ENCODE data around the gene BANF2.
"Not testable (repeated sequence)": the region's sequence is repeated elsewhere in the genome, so short reads cannot be mapped to it uniquely, and the experiment has no call there.

BANF2 gene

DNA sequence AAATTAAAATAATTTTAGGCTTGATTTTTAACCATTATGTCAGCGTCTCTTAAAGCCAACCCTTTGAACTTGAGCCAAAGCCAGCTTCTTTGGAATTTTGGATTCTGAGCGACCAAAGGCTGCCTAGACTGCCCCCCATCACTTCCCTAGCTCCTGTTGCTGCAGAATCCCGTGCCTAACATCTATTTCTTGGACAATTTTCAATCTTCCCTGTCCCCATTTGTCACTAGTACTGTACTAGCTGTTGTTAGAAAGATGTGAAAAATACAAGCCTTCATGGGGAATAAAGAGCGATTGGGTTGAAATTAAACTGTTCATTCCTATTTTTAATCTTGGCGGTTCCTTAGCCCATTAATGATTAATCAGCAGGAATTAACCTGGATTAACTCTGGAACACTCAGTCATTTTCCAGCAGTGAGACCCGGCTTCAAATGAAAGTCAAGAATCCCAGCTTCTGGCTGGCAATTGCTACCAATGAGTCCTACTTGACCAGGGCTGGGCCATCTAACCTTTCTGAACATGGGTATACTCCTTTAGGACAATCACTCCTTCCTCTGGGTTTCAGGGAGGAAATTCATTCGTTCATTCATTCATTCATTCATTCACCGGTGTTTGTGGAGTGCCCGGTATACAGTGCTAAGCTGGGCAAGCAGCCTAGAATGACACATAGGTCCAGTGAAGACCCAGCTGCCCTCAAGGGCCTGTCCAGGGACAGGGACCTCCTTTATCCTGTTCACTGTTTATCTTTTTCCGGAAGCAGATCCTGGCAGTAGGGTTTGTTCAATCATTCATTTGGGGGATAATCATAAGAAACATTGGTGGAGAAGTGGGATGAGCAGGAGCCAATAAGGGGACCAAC lies 16.3 kb upstream of the BANF2 start:
- no peak for DNase-seq

DNA sequence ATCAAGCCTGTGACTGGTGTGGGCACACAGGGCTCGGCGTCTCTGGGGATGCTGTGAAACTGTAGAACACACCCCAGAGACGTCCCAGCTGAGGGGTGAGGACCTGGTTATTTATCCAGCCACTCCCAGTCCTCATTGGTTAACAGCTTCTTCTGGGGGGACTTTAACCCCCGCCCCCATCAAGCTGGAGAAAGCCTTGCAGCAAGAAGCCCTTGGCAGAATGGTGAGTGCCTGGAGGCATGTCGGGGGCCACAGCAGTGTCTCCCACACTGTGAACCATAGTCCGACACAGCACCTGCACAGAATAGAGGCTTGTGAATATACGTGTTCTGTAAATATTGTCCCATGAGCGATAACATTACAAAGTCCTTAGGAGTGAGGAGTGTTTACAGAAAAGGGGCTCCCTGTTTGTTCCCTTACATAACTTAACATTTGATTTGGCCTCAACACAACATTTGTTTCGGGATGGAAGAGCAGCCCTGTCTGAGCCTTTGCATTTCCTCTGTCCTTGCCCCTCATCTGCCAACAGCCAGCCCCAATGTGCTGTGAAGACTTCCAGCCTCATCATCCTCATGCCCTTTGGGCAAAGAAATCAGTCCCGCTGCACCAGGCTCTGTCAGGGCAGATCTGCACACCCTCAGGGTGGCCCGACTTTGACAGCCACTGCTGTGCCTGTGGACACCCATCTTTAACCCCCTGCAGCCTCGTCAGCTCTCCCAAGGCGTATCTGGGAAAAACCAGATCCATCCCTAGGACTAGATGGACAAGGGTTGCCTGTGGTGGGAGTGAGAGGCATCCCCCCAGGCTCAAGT lies 15.5 kb upstream of the BANF2 start:
- DNase-seq: no peak

DNA sequence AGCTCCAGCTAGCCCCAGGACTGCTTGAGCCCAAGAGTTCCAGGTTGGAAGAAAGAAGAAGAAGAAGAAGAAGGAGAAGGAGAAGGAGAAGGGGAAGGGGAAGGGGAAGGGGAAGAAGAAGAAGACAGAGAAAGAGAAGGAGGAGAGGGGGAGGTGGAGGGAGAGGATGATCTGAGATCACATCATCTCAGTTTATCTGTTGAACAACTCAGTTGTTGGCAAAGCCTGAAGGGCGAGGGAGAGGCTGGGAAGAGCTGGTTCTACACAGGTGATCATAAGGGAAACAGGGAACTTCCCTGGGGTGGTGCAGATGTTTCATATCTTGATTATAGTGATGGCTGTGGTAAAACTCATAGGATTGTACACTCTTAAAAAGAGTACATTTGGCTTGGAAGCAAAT lies 14.6 kb upstream of the BANF2 start:
- DNase-seq: no peak

DNA sequence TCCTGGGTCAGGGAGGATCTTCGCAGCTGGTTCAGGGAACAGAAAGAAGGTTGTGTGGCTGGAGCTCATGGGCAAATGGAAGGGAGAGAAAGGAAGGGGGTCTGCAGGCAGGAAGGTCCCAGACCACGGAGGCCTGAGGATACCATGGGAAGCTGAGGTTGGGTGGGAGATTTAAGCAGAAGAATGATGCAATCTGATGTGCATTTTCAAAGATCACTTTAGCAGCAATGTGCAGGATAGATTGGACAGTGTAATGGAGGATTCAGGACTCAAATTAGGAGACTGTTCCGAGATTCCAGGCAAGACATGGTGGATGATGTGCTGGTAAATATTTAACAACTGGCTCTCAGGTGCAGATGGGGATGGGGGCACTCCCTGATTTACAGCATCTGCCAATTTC lies 12.0 kb upstream of the BANF2 start:
- DNase-seq: no peak

DNA sequence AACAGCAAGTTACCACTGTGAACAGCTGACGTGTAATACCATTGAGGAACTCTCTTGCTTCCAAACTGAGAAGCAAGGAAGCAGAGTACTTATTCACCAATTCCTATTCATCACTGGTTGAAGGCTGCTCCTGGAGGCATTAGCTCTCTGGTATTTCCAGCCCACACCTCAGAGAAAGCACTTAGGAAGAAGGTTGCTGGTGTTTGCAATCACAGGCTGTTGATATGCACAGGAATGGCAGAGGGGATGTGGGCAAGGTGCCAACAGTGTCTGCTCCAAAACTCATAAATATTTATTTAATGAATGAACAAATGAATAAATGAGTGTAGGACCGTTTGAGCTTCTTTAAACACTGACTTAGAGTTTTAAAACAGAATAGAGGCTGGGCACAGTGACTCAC lies 10.8 kb upstream of the BANF2 start:
- DNase-seq: no peak

DNA sequence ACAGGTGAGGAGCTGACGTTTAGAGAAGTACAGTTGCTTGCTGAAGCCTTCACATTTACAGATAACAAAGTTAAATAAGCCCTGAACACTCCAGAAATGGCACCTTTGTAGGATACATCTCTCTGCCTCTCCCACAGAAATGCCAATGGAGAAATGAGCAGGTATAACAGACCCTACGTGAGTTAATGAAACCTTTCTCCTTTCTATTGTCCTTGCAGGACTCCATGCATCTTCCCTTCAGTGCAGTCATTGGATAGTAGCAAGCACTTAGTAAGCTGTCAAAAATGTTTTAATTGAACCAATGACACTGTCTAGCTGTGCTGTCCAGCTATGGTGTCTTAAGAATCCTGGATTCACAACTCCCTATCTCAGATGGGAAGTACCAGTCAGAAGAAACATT lies 9.6 kb upstream of the BANF2 start:
- no peak for DNase-seq

DNA sequence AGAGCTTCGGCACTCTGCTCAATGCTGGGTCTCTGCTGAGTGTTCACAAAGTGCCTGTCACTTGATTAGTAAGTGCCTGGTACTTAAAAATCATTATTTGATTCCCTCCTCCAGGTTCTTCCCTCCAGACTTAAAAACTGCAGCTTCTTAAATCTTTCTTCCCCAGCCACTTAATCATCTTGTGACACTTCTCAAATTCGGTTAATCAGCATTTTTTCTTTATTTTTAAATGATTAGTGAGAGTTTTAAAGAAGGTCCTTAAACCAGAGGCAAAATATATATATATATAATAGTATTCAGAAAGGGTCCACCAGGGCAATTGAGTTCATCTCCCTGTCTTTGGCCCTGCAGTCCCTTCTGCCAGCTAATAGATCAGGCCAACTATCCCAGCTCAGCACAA lies 8.0 kb upstream of the BANF2 start:
- DNase-seq: no peak

DNA sequence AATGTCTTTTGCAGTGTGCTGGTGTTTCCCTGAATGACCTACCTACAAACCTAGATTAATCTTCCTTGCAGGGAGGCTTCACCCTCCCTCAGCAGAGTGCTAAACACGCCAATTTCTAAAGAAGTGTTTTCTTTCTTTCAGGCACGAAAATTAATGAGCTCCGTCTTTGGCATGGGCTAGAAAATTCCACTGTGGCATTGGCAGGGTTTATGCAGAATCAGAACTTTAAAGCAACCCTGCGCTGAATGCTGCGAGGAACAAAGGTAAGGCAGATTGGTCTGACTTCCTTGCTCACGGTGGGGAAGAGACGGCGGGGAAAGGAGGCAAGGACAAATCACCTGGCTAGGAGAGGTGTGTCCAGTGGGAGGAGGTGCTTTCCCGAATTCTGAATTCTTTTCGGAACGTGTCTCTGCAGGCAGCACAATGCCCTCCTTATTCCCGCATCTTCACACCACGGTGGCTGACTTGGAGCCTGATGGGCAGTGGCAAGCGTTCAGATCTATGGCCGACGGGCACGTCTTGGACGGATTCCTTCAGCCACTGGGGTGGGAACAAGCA lies 6.2 kb upstream of the BANF2 start:
- no peak for DNase-seq

DNA sequence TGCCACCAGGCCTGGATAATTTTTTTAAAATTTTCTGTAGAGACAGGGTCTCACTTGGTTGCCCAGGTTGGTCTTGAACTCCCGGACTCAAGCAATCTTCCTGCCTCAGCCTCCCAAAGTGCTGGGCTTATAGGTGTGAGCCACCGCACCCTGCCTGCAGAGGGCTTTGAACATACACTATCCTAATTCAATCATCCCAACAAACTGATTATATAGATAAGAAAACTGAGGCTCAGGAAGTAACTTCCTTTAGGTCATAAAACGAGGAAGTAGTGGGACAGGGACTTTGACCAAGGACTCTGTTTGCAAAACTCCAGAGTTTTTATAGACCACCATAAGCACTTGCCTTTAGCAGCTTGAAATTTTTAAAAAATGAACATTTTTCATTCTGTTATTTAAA lies 5.0 kb upstream of the BANF2 start:
- DNase-seq: no peak

DNA sequence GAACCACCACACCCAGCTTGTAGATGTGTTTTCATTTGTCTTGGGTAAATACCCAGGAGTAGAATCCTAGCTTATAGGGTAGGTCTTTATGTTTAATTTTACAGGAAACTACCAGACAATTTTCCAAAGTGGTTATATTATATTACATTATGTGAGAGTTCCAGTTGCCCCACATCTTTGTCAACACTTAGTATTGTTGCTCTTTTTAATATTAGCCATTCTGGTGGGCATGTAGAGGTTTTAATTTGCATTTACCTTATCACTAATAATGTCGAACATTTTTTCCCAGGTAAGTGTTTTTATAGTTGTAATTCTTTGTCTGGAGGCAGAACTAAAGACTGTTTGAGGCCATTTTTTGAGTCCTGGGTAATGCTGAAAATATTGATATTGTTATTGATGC lies 3.5 kb upstream of the BANF2 start:
- DNase-seq: no peak

DNA sequence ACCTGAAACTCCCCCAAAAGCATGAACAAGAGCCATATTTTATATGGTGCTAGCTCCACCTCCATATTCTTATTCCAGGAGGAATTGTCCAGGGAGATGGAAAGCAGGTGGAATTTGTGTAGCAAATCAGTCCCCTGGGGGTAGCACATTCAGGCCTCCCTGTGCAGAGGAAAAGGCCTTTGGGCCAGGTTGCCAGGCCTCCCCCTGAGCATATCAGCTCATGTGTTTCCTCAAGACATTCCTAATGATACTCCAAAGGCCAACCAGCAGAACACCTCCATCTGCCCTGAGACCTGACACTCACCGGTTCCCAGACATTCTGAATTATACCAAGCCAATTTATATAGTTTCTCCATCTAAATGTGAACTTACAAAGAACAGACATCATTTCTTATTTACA lies 2.6 kb upstream of the BANF2 start:
- no peak for DNase-seq

DNA sequence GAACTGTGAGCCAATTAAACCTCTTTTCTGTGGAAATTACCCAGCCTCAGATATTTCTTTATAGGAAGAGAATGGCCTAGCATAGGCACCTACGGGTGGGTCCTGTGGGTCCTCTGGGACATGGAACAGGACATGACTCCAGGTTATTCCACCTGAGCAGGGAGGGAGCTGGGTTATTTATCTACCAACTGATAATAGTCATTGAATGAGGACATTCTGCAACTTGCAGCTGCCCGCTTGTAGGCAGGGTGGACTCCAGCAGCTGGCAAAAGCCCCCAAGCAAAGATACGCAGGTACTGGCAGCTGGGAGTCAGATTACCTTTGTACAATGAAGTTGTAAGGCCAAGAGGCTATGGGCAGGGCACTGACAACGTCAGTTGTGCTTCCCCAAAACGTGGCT lies 1.4 kb upstream of the BANF2 start:
- no peak for DNase-seq

DNA sequence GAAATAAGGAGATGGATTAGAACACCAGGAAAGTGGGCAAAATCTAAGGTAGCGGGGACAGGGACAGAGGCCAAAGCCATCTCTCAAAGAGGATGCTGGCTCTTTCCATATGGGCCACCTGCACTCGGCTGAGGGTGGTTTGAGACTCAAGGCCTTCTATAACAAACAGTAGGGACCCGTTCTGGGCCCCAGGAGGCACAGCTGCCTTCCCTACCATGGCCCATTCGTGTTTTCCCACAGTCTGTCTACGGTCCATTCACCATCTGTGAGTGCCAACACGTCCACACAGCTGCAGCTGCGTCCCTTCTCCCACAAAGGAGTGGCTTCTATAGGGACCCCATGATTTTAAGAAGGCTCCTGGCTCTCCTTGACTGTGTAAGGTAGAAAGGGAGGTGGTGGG lies 871 bp downstream of the BANF2 start:
- DNase-seq: no peak

DNA sequence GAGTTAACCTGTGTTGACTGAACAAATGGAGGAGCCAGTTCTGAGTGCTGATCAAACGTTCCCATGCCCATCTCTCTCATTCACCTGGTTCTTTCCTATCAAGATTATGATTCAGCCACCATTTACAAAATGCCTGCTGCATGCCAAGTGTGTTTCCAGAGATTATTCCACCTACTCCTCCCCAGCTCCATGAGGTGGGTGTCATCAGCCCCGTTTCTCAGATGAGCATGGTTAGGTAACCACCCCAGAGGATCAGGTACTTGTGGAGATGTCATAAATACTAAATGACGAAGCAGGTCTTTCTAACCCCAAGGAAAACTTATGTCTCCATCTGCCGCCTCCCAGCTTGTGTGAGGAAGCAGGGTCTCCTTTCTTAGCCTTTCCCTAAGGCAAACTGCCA lies 2.1 kb downstream of the BANF2 start:
- DNase-seq: no peak

DNA sequence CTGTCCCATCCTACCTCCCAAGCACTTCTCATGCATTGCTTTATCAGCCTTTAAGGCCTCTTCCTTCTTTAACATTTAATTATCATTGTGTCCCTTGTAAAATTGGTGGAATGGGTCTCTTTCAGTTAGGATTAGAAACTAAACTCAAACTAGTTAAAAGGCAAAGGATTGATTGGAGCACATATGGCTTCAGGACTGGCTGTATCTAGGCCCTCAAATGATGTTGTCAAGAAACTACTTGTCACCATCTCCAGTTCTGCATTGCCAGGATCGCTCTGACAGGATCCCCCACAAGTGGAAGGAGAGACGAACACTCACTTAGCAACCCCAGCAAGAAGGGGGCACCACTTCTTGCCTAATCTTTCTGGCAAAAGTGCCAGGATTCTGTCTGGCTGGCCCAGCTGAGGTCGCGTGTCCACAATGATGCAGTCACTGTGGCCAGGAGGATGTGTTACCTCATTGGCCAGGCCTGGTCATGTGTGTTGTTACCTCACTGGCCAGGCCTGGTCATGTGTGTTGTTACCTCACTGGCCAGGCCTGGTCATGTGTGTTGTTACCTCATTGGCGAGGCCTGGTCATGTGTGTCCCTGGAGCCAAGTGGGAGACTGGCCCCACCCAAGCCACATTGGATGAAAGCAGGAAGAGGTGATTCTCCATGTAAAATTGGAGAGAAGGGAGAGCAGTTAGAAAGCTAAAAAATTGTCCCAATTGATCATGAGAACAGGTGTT lies 5.0 kb downstream of the BANF2 start:
- DNase-seq: no peak

DNA sequence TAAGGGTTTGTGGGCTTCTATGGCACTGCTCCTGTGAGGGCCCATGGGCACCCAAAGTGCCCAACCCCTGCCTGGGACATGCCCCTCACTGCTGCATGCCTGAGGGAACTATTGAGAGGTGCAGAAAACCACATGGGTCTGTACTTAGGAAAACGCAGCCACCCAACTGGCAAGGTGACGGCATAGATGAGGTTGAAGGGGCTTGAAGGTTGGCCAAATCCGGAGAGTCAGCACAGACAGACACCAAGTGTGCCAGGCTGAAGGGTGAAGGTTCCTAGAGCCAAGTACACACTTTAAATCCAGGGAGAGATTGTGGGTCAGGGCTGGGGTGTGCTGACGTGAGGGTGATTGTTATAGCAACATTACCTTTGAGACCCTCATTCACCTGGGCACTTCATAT lies 6.2 kb downstream of the BANF2 start:
- no peak for DNase-seq

DNA sequence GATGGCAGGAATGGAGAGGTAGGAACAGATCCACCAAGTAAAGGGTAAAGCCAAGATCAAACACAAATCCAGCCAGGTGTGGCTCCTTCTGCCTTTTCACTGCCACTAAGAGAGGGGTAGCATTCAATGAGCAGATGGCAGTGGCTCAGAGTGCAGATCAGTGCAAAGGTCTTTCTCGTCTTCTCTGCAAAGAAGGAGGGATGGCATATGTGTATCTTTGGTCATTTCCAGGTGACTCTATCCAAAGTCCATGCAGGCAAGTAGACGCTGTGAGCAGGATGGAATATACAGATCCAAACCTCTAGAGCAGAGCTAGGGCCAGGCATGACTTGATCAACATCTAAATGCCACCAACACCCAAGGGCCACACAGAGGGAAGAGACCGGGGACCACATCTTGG lies 6.9 kb downstream of the BANF2 start:
- DNase-seq: no peak

DNA sequence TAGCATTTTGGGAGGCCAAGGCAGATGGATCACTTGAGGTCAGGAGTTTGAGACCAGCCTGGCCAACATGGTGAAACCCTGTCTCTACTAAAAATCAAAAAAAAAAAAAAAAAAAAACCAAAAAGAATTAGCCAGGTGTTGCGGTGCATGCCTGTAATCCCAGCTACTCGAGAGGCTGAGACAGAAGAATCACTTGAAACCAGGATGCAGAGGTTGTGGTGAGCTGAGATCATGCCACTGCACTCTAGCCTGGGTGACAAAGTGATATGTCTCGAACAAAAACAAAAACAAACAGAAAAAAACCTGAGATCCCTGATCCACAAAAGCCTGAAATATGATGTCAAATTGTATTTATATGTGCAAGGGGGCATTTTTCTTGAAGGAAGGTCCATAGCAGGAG lies 8.2 kb downstream of the BANF2 start:
- DNase-seq: not testable (repeated sequence)

DNA sequence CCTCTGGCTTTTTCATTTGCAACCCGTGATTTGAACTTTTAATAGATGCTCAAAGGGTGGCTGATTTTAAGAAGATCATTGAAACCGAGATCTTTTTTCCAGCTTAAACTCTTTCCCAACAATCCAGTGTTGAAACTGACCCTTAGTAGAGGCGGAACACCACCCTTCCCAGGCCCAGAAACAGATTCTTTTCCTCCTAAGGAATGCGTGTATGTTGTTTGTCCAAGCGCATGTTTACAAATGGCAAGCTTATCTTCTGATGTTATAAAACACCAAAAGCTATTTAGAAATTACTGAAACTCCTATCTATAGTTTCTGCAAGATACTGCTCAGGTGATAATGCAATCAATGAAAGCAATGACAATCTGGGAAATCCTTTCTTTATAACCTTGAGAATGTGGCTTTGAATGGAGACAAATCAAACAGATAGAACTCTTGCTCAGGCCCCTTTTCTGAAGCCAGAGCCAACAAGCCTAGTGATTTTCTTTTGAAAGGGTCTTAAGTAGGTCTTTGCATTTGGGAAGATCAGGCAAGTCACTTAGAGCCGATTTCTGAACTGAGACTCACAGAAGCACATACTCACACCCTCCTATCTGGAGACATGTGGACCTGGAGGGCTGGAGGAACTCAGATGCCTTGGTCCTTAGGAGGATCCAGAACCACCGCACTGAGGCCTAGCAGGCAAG lies 9.1 kb downstream of the BANF2 start:
- DNase-seq: no peak

DNA sequence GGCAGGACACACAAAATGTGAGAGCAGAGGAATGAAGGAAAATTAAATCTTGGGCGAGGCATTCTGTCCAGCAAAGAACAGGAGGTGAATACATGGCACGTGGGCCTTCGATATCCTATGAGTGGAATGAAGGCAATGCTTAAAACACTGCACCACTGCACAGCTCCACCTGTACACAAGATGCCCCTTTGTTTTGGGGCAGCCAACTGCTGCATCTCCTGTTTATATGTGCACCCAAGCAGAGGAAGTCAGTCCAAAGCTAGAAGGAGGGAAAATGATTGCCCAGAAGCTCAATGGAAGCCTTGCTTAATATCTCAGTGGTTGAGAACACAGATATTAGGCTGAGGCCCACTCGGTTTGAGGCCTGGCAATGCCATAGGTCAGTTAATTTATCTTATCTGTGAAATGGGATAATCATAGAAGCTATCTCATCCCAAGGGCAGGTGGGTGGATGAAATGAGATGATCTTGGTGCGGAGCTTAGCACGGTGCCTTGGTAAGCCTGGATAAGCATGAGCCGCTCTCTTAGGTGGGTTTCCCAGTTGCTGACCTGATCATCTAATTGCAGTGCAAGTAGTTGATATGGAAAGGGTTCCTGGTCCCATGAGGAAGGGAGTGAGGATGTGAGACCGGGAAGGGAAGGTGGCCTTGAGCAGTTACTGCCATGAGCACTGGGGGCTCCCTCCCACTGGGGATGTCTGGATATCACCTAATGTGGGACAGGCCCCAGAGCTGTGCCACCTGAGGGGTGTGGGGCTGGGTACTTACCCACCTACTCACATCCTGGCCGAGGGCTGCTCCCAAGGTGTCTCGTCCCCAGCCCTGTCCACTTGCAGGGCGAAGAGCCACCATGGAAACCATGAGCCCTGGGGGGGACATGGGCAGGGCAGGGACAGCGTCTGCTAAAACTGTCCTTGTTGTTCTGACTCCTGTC lies 9.9 kb downstream of the BANF2 start:
- DNase-seq: no peak

DNA sequence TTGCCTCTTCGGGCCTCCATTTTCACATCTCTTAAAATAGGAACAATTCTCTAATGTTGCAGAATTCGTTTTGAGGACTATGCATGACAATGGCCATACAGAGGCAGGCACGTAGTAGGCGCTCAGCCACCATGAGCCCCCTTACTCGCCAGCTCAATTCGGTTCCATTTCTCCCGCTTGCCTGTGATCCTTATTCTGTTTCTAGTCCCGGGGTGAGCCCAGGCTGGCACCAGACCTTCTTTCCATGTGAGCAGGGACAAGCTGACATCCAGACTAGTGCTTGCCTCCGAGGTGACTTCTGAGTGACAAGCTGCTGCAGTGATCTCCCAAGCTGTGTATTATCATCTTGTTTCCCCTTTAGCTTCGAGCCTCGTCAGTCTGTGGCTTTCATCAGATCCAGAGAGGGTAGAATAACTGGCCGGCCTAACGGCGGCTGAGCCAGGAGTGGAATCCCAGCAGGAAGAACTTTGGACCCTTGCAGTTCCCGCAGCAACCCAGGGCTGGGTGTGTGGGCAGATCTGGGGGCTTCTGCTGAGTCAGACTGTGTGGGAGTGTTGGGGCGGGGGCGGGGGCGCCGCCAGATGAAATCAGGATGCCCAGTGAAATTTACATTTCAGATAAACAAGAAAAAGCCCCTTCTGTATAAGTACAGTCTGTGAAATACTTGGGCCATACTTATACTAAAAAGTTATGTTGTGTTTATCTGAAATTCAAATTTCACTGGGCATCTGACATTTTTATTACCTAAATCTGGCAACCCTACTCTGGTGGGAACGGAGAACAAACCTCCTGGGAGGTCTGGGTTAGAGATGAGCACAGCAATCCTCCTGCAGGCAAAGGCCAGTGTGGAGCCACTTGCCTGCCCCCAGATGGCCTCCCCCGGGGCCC lies 10.9 kb downstream of the BANF2 start:
- DNase-seq: no peak
